HG03575 (cell line): ENCODE measurements around the gene UBE2N.

Source experiments
- ATAC-seq: cut with Tn5 transposase; IDR thresholded peaks from one replicate; pipeline ENCODE4 v1.9.1; 2021; ENCODE audit not compliant: unreplicated experiment, insufficient number of reproducible peaks, low FRiP score; ENCODE audit errors: extremely low read depth

UBE2N gene

DNA sequence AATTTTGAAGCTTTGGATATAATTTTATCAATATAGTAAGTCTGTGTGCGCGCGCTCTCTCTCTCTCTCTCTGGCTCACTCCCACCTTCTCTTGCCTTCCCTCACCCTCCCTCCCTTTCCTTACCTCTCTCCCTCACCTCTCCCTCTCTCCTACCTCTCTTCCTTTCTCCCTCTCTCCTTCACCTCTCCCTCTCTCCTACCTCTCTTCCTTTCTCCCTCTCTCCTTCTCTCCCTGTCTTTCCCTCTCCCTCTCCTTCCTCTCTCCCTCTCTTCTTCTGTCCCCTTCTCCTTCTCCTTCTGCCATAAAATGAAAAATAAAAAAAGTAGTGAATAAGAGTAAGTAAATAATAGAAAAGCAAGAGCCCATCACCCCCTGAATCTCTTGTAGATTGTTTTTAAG lies 73.0 kb downstream of the UBE2N start:
- ATAC-seq = no peak

DNA sequence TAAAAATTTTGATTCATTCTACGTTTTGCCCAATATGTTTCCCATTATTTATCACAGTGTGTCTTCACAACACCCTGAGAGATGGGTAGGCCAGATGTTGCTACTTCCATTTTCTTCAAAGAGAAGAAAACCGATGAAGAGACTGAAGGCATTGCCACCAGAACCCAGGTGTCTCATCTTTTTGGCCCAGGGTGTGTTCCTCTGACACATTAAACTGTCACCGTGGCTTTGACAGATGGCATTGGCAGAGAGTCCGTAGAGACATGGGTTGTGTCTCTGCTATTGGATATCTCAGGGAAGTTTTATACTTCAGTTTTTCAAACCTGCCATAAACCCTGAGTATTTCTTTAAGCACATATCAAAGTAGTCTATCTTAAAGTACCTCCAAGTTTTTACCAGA lies 75.3 kb downstream of the UBE2N start:
- no peak for ATAC-seq

DNA sequence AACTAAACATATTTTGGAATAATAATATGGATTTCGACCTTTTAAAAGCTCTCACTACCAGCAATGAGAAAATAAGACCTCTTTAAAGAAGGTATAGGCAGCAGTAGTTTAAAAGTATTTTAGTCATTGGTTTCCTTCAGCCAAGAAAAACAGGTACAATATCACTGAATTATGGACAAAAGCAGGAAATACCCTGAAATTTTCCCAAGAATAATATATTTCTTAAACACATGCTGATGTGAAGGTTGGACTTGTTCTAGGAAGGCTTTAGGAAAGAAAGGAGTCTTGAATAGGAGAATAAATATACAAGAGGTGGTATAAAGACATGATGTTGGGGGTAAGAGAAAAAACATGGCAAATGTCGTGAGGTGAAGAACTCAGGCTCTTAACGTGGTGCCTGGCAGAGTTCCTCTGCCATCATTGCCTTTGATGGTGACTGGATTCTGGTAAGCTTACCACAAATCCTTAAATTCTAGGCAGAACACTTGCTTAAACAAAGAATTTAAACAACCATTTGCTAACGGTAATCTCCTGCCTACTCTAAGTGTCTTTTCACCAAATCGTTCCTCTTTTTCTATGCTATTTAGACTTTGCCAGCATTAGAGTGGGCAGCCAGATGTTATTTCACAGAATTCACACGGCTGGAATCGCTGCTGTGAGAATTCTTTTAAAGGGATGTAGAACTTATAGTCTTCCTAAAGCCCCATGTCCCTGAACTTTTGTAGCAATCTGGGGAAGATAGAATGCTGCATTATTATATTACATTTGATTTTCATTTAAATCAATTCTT lies 75.9 kb downstream of the UBE2N start:
- no peak for ATAC-seq

DNA sequence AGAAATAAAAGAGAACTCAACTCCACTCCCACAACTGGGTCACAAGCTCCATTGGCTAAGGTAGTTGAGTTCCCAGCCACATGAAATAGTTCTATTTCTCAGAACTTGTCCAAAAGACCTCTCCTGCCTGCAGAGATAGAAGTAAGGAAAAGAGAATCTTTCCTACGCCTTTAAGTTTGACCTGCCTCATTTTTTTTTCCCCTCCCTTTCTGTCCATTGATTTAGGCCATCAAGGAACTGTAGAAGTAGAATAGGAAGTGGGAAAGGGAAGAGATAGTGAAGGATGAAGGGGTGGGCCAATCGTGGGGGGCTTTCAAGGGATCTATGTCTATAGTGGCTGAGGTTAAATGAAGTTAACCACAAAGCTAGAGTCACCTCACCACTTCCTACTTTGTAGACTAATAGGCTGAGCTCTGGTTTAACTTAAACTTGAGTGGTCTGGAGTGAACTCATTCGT lies 77.9 kb downstream of the UBE2N start:
- no peak for ATAC-seq

DNA sequence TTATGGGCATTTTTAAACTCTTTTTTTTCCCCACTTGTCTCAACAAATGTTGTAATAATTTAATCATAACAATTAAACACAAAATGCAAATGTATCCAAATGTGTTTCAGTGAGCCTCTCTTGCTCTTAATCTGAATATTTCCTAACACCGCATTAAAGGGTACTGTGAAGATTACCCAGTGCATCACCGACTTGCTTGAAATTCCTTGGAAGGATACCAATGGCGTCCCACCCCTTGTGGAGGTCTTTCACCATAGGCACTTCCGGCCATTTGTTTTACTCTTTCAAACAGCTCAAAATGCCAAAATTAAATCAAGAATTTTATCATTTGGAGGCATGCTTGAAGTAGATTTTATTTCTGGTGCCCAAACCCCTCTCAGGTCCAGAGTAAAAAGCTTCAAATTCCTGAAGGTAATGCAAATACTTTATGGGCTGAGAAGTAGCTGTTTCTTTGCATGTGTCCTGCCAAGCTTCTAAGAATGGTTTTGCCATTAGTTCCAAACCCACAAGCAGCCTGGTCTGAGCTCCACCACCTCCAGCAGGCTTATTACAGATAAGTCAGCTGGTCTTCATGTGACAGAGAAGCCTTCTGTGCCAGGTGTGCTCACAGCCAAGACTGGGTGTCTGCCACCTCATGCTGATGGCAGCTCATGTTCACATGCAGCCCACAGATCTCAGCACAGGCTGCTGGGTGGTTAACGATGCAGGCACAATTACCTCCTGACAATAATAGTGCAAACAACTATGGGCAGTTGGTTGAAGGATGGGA lies 80.4 kb downstream of the UBE2N start:
- ATAC-seq = no peak

DNA sequence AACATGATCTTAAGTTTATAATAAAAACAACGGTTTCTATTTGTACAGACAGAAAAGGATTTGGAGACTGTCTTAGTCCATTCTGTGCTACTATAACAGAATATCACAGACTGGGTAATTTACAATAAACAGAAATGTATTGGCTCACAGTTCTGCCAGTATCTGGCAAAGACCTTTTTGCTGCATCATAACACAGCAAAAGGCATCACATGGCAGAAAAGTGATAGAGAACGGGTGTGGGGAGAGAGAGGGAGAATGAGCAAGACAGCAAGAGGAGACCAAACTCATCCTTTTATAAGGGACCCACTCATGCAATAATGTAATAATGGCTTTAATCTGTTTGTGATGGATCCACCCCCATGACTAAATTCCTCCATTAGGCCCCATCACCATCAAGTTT lies 81.1 kb downstream of the UBE2N start:
- ATAC-seq = no peak

DNA sequence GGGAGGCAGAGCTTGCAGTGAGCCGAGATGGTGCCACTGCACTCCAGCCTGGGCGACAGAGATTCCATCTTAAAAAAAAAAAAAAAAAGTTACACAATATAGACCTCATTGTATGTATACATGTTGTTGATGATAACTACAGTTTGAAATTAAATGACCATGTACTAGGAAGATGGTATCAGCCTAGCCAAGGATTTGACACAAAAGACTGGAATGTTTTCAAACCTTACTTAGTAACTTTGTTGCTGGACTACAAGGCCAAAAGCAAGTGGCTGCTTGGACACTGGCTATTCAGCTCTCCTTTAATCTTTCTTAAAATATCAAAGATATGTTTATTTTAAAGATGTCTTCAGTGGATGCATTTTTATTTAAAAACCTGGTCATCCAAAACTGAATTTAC lies 82.9 kb downstream of the UBE2N start:
- ATAC-seq = no peak

DNA sequence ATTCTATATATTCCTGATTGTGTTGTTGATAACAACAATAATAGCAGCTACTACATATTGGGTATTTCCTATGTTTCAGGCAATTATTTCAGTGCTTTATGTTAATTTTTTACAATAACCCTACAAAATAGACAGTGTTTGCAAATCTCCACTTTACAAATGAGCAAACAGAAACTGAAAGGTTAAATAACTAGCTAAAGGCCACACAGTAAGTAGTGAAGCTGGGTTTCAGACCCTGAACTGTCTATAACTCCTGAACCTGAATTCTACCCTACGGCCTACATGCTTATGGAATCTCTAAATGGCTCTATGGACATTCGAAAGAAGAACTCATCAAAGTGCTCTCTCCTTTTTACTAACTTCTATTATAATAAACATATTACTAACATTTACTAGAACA lies 83.7 kb downstream of the UBE2N start:
- ATAC-seq = peak; percentile 57

DNA sequence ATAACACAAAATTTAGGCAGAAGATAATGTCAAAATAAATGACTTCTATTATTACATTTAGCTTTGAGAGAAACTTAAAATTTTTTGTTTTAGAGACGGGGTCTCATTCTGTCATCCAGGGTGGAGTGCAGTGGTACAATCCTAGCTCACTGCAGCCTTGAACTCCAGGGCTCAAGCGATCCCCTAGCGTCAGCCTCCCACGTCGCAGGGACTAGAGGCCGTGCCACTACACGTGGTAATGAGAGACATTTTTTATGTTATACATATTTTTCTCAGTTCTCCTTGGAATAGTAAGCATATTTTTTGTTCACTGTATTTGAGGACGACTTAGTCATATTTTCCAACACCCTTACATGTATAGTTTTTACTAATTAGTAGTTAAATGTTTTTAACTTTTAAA lies 85.5 kb downstream of the UBE2N start:
- ATAC-seq = no peak
